A549 treated with dexamethasone at 1 μM for 4 hours (cell line): Measurements from ENCODE around the gene WBP2NL. TPM values are rescaled to one million over a fixed set of nuclear protein-coding genes. Genes with fewer than 3 reads are reported as not detected.

Experiments used
- total RNA-seq: library from RNA; stranded (reverse); fragments of 200-300 nt; extraction: Qiagen RNA extraction; gene quantifications from 5 replicates; pipeline ENCODE4 v1.2.3, GENCODE V29; 2022

The WBP2NL gene, protein sequence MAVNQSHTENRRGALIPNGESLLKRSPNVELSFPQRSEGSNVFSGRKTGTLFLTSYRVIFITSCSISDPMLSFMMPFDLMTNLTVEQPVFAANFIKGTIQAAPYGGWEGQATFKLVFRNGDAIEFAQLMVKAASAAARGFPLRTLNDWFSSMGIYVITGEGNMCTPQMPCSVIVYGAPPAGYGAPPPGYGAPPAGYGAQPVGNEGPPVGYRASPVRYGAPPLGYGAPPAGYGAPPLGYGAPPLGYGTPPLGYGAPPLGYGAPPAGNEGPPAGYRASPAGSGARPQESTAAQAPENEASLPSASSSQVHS
- total RNA-seq = 0.07 to 0.08 TPM in 2 of 5 replicates, not detected in the others

DNA sequence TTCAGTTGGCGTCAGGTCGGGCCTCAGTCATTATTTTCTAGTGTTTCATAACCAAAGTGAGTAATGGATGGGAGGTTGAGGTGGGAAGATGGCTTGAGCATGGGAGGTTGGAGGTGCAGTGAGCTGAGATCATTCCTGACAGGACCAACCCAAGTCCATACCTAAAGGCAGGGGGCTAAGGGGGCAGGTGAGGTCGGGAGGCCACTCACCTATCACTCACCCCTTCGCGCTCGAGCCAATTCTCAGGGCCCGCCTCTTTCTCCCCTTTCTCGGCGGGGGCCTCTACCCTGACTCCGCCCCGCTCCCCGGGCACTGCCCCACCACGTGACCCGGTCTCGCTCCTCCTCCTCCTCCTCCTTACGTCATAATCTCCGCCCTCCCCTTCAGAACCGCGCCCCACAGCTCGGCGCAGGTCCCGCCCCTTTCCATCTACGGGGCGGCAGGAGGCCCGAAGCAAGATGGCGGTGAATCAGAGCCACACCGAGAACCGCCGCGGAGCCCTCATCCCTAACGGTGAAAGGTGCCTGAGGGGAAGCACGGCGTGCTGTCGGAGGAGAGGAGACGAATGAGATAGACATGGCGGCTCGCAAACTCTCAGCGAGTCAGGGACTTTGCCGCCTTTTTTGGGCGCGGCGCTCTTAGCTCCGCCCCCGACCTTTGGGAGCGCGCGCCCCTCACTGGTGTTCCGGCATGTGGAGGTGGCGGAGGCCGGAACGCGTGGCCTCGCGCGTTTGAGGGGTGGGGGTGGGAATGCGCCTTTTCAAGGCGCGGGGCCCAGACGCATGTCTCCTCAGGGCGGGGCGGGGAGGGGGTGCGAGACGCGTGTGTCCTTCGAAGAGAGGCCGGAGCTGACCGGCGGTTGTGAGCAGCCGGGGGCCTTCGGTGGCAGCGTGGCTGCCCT is at the start of gene WBP2NL:
TSS of gene WBP2NL (plus strand) at position 428 of the 901 bp plus-strand sequence. CDS start at position 459, 31 bp downstream.

DNA sequence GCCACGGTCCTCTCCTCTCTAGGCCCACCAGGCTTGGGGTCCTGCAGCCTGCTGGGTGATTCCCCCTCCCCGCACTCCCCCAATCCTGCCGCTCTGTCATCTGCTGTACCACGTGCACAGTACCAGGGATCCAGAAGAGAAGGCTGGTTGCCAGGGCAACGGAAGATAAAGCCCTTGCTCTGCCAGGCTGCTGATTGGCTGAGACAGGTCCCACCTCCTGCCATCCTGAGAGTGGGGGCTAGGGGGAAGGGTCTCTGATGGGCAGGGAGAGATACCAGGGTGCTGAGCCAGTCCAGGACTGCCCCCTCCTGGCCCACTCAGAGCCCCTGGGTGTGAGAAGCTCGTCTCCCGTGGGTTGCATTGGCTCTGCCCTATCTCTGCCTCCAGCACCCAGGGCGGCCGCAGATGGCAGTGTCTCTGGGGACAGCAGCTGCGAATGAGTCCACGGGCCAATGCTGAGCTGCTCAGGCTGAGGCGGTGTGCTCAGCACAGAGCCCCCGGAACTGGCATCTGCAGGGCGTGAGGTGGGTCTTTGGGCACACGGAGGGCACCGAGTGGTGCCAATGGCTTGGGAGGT is 46.6 kb upstream of the WBP2NL start, which contains the start of gene SMIM45:
TSS of gene SMIM45 (plus strand) at position 253 of the 577 bp plus-strand sequence.

DNA sequence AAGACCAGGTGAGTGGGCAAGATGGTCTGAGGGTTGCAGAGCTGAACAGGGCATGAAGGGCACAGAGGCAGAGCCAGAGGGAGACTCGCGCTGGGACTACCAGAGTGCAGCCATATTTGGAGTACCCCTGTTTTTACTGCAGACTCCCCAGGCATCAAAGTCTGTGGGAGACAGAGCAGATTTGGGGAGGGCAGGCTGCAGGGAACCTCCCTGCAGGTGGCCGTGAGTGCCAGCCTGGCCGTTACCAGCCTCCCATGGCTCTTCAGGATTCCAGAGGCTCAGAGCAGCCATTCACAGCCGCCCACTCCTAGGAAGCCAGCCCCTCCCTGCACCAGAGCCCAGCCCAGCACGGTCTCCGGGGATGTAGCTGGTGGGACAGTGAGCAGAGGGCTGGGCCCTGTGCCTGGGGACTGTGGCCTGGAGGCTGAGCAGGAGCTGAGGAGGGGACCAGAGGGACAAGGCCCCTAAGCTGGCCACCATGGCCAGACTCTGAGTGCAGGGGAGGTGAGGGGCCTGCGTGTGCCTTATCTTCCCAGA is 29.4 kb upstream of the WBP2NL start, which contains the start of gene SEPTIN3:
TSS of gene SEPTIN3 (plus strand) at position 334 of the 537 bp plus-strand sequence. CDS start 2,050 bp downstream, outside the sequence.

DNA sequence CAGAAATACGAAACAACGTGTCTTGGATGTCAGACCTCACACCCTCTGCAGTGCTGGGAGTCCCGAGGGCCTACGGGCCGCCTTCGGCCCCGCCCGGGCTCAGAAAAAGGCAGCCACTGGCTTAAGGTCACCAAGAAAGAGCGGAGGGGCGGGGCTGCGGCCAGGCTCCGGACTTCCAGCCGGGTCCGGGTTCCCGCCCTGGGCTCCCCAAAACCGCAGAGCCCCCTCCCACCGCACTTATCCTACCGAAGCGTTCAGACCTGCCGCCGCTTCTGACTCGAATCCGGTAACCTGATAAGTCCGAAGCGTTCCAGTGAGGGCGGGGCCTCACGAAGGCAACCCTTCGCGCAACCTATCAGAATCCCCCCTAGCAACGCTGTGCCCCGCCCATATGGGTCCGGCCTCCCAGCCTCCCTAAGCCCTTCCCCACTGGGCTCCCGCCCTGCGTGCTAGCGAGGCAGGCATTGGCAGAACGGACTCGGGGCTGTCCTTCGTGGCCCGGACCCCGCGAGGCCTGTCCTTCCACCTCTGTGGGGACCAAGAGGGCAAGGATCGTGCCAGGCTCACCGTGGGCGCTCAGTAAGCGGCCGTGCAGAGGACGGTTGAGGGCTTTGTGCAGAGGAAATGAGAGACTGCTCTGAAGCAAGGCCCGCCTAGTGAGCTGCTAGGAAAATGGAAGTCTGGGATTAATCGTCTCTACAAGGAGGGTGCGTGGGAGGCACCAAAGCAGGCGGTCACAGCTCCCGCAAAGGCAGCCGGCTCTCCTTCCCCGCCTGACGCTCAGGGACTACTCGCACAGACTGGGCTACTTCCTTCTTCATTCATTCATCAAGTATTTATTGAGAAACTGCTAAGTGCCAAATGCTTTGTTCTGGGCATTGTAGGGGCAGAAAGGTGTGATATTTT is 72.2 kb downstream of the WBP2NL start, which contains the start of gene NAGA:
TSS of gene NAGA (minus strand) at position 296 of the 906 bp plus-strand sequence. CDS start 515 bp downstream, outside the sequence.

DNA sequence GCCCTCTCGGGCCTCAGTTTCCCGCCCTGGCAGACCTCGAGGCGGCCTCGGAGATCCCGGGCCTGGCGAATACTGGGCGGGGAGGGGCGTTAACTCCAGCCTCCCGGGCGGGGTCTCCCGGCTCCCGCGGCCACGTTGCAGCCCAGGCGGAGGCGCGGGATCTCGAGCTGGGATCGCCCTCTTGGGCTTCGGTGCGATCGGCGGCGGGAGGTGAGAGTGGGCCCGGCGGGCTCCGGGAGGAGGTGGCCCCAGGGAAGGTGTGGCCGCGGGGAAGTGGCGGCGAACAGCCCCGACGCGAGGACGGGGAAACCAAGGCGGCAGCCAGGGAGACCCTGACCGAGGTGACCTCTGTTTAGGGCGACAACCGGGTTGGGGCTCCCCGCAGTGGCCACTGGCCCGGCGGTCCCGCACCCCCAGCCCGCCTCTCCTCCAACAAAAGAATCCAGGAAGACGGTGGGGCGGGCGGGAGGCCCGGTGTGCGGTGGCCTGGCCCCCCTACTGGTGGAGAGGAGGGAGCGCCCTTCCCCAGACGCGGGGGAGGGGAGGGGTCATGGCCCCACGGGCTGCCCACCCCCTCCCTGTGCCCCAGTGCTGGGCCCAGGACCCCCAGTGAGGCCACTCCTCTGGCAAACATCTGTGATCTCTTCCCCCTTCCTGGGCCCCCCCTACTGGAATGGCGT is 75.7 kb downstream of the WBP2NL start, which contains the start of gene PHETA2:
TSS of gene PHETA2 (plus strand) at position 117 of the 680 bp plus-strand sequence. CDS start 3,046 bp downstream, outside the sequence.

Other genes with a start within 250 kb of the WBP2NL start
- 2.5 to 3.8 TPM (median 3.3 TPM) in 5 replicates for gene CCDC134, start 198.1 kb upstream of the WBP2NL start, total RNA-seq
- 19.8 to 32.9 TPM (median 30.5 TPM) in 5 replicates for gene SREBF2, start 165.7 kb upstream of the WBP2NL start, total RNA-seq
- 0.07 to 0.31 TPM (median 0.11 TPM) in 5 replicates for gene SHISA8, start 83.7 kb upstream of the WBP2NL start, total RNA-seq
- 0.09 to 0.23 TPM (median 0.19 TPM) in 5 replicates for gene TNFRSF13C, start 72.0 kb upstream of the WBP2NL start, total RNA-seq
- 23.9 to 33.0 TPM (median 27.6 TPM) in 5 replicates for gene CENPM, start 51.6 kb upstream of the WBP2NL start, total RNA-seq
- gene SEPTIN3, start 29.3 kb upstream of the WBP2NL start, total RNA-seq = 0.97 to 1.5 TPM (median 1.2 TPM) in 5 replicates
- 5.5 to 7.7 TPM (median 7.4 TPM) in 5 replicates for gene NAGA, start 72.0 kb downstream of the WBP2NL start, total RNA-seq
- not detected in 5 replicates for gene PHETA2, start 75.5 kb downstream of the WBP2NL start, total RNA-seq
- 28.3 to 34.4 TPM (median 32.5 TPM) in 5 replicates for gene SMDT1, start 80.9 kb downstream of the WBP2NL start, total RNA-seq
- 60.9 to 69.2 TPM (median 67.1 TPM) in 5 replicates for gene NDUFA6, start 92.0 kb downstream of the WBP2NL start, total RNA-seq
- gene CYP2D6, start 132.0 kb downstream of the WBP2NL start, total RNA-seq = 0.23 to 0.57 TPM (median 0.51 TPM) in 5 replicates